HG02938 (cell line): Measurements from ENCODE around the gene SBNO1.
"Not testable (repeated sequence)": the region's sequence is repeated elsewhere in the genome, so short reads cannot be mapped to it uniquely, and the experiment has no call there.

Source experiments
- ATAC-seq: cut with Tn5 transposase; IDR thresholded peaks from one replicate; pipeline ENCODE4 v1.9.1; 2021; ENCODE audit warnings: mild to moderate bottlenecking, moderate library complexity; ENCODE audit not compliant: unreplicated experiment

The SBNO1 gene

GRCh38 chr12:123364532-123365024 is at the start of gene SBNO1:
TSS of gene SBNO1 (minus strand) at chr12:123364847. CDS start at chr12:123350441, 14,406 bp downstream.
- ATAC-seq: peak; percentile 34

DNA sequence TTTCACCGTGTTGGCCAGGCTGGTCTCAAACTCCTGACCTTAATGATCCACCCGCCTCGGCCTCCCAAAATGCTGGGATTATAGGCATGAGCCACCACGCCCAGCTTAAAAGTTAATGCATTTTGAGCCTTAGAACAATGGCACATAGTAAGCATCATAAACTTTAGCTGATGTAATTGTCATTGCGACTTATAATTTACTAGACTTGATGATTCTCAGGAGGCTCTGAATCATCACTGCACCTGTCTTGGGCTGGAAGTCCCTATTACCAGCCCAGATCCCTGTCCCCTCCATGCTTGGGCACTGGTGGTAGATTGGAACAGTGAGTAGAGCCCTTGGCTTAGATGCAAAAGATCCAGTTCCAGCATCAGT is 45.4 kb upstream of the SBNO1 start:
- ATAC-seq: no peak

DNA sequence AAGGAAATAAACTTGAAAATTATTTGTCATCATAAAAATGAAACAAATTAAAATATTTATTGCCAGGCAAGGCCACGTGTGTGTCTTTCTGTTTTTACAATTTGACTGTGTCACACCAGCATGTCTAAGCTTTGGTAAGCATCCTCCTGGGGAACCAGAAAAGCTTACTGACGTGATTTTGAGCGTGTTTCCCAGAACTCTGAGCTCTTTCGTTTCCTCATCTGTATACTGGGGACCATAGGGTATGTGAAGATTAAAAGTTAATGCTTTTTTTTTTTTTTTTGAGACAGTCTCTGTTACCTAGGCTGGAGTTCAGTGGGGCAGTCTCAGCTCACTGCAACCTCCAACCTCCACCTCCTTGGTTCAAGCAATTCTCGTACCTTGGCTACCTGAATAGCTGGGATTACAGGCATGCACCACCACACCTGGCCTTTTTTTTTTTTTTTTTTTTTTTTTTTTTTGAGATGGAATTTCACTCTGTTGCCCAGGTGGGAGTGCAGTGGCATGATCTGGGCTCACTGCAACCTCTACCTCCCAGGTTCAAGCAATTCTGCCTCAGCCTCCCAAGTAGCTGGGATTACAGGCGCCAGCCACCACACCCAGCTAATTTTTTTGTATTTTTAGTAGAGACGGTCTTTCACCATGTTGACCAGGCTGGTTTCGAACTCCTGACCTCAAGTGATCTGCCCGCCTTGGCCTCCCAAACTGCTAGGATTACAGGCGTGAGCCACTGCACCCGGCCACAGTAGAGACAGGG is 44.8 kb upstream of the SBNO1 start:
- not testable (repeated sequence) for ATAC-seq

DNA sequence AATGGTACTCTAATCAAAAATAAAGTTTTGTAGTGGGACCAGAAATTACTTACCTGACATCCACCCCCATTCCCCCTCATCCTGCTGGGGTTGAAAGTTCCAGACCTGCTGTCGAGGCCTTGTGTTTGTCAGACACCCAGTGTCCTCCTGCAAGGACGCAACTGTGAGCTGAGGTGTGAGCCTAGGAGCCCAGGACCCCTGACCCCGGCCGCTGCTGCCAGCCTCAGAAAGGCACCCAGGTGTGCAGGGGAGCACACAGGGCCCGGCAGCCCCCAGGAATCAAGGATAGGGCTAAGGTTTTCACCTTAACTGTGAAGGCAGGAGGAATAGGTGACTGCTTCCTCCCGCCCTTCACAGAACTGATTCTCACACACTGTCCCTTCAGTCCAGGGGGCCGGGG is 44.0 kb upstream of the SBNO1 start:
- ATAC-seq: not testable (repeated sequence)

- not testable (repeated sequence) for ATAC-seq
Measured at GRCh38 chr12:123407934-123408333, 43.3 kb upstream of the SBNO1 start.

DNA sequence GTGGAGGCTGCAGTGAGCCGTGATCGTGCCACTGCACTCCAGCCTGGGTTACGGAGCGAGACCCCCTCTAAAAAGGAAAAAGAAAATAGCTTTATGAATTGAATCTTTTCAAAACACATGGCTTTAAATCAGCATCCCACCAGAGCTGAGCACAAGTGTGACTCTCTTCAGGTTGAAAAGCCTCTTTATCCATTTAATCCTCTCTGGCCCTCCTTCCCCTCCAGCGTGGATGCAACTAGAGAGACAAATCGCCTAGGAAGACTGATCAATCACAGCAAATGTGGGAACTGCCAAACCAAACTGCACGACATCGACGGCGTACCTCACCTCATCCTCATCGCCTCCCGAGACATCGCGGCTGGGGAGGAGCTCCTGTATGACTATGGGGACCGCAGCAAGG is 42.6 kb upstream of the SBNO1 start:
- not testable (repeated sequence) for ATAC-seq

- no peak for ATAC-seq
Measured at GRCh38 chr12:123404581-123404980, 39.9 kb upstream of the SBNO1 start.

- no peak for ATAC-seq
Measured at GRCh38 chr12:123401753-123402683, 37.4 kb upstream of the SBNO1 start.

- no peak for ATAC-seq
Measured at GRCh38 chr12:123399255-123399617, 34.6 kb upstream of the SBNO1 start.

DNA sequence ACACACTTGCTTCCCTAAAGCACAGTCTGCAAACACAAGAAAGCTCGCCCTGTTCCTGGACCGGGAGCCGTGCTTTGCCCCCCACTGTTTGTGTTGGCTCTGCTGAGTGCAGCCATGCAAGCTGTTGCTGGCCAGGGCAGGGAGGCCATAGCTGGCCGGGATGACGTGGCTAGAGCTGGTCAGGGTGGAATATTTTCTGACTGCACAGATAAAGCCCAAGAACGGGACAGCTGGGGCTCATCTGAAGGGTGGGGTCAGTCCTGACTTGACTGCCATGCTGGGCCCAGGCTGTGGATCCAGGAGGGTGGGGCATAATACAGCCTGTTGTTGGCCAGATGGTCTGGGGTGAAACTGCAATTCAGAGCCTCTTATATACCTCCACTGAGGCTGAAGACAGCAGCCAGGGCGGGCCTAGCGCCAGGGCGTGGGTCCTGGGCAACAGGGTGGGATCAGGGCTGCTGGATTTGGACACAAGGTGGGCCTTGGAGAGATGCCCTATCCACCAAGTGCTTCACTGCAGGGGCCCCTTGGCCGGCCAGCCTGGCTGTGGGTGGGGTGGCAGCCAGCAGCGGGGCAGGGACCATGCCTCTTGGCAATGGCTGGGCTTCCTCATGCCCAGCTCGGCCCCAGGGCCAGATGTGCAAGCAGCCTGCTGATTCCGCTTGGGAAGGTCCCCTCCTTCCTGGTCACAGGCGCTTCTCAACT is 34.1 kb upstream of the SBNO1 start:
- ATAC-seq: no peak

DNA sequence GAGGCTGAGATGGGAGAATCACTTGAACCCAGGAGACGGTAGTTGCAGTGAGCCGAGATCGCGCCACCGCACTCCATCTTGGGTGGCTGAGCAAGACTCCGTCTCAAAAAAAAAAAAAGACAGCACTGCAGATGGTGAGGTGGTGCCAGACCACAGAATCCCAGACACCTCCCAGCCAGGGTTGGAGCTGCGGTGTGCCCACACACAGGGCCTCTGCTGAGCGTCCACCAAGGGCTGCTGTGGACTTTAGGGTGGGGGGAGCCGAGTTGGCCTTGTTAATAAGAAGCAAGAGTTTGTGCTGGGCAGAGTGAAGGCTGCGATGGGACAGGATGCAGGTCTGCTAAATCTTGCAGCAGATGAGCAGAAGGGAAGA is 33.5 kb upstream of the SBNO1 start:
- ATAC-seq: no peak

GRCh38 chr12:123397400-123397799 is 32.8 kb upstream of the SBNO1 start:
- ATAC-seq: no peak

DNA sequence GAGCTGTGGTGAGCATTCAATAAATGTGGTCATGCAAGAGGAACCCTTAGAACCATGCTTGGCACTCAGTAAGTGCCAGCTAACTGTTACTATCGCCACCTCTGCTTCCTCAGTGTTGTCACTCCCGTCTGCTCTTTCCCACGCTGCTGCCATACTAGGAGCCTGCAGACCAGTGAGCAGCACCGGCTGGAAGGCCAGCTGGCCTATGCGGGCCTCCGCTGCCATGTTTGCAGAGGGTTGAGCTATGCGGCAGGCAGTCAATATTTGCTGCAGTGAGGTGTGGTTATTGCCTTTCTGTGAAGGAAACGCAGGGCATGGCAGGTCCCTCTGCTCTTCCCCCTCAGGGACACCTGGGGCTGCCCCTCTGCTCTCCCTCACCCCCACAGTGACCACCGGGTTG is 32.3 kb upstream of the SBNO1 start:
- ATAC-seq: no peak

GRCh38 chr12:123396543-123396942 is 31.9 kb upstream of the SBNO1 start:
- ATAC-seq: no peak

- ATAC-seq: no peak
Measured at GRCh38 chr12:123395236-123395635, 30.6 kb upstream of the SBNO1 start.

- no peak for ATAC-seq
Measured at GRCh38 chr12:123393747-123394146, 29.1 kb upstream of the SBNO1 start.

GRCh38 chr12:123391546-123392343 is 27.1 kb upstream of the SBNO1 start:
- no peak for ATAC-seq

- no peak for ATAC-seq
Measured at GRCh38 chr12:123390498-123391426, 26.1 kb upstream of the SBNO1 start.

DNA sequence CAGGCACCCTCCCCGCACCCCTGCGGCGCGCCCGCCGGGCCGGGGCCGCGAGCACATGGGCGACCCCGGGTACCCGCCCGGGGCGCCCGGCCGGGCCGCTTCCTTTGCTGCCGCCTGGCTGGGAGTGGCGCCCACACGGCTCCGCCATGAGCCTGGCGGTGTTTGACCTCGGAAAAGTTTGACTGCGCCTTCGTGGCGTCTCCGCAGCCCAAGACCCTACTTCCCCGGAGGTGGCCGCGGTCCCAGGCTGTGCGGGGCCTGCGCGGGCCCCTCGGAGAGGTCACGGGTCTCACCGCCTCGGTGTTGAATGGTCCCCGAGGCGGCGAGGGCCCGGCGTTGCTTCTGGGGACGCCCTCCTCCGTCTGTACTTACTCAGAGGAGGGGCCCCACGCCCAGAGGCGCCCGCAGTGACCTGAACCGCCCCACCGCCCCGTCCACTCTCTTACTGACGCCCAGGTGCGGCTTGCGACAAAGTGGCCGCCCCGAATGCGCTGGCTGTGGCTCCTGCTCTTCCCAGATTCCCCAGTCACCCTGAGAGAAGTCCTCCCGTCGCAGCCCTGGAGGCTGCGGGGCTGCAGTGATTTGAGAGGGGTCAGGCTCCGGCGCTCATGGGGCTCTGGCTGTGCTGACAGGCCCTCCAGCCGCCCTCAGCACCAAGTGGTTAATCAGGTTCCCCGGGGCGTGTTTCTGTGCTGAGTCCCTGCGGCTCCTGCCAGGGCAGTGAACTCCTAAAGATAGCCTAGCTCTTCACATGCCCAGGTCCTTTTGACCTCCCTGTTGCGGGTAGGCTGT is 25.1 kb upstream of the SBNO1 start:
- no peak for ATAC-seq
